Neural crest cell (in vitro differentiated cells): ENCODE data around the gene PRADC1. TPM values are rescaled to one million over a fixed set of nuclear protein-coding genes. Genes with fewer than 3 reads are reported as not detected.

Experiments used
- DNase-seq: peaks from one replicate; pipeline ENCODE4 v3.0.0; 2021; ENCODE audit warnings: low read depth, mixed read lengths, low spot score
- H3K27ac Mint-ChIP-seq: one replicate; pipeline ENCODE4 v1.8.0; 2021; ENCODE audit warnings: mild to moderate bottlenecking, mixed read lengths; ENCODE audit not compliant: unreplicated experiment
- H3K27me3 Mint-ChIP-seq: 2 replicates; pipeline ENCODE4 v1.8.0; 2021; ENCODE audit warnings: low read depth, mild to moderate bottlenecking, mixed read lengths
- H3K36me3 Mint-ChIP-seq: 2 replicates; pipeline ENCODE4 v1.8.0; 2021; ENCODE audit warnings: low read depth, mild to moderate bottlenecking, mixed read lengths
- H3K4me1 Mint-ChIP-seq: 2 replicates; pipeline ENCODE4 v1.8.0; 2021; ENCODE audit warnings: mixed read lengths
- H3K4me3 Mint-ChIP-seq: one replicate; pipeline ENCODE4 v1.8.0; 2021; ENCODE audit warnings: mild to moderate bottlenecking, mixed read lengths
- H3K9me3 Mint-ChIP-seq: 2 replicates; pipeline ENCODE4 v1.8.0; 2021; ENCODE audit warnings: mixed read lengths
- total RNA-seq: library from RNA; stranded (reverse); gene quantifications from 2 replicates; pipeline ENCODE4 v1.2.1, GENCODE V29; 2021
- TF ChIP-seq, protein P1 (sequence below): fragments of 200-600 bp; sonication (generic); conservative IDR thresholded peaks from 2 replicates; pipeline ENCODE4 v1.5.0; 2021; ENCODE audit warnings: antibody characterized with exemption, mild to moderate bottlenecking

The PRADC1 gene
- total RNA-seq, 1 donor from 2014 or later, result 11.4 TPM

DNA sequence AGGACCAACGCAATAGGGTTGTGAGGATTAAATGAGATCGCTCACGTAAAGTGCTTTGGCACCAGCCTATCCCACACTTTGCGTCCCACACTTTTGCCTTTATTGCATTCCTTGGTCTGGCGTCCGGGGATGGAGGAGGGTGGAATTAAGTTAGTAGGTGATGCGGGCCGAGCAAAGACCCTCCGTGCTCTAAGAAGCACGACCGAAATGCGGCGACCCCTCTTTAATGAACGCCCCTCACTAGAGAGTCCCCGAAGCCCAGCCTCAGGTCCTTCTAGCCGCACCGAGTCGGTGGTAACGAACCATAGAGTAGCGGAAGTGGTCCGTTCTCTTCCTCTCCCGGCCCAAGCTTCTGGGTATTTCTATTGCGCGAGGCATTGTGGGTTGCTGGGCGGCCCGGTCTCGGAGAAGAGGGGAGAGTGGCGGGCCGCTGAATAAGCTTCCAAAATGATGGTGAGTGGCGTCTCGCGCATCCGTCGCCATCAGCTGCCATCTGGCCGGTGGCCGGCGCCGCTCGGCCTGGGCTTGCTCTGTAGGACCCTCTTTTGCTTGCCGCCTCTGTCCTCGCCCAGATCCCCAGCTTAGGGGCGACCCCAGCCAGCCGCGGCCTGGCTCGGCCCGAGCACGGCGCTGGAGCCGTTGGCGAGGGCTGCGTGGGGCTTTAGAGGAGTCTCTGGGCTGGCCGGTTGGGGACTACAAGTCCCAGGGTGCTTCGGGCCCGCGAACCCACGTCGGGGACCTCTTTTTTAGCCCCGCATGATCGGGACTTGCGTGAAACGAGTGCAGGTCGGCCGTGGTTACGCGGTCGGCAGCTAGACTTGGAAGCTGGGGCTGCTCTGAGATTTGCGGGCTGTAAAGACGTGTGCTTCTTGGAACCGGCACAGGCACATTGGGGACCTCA, 1.1 kb upstream of the PRADC1 start, which contains the start of gene CCT7:
CCT7 (plus strand) TSS at position 377 of the 901 bp plus-strand sequence; CDS start at position 448, 71 bp downstream.
- Mint-ChIP-seq H3K4me1 (peaks cover 39% of the 10 kb centered on the region), H3K27ac (peak within 1 kb of the TSS; percentile 98), H3K36me3 (no peaks in the 10 kb centered on the region), H3K27me3 (no peaks in the 10 kb centered on the region), H3K4me3 (peak within 1 kb of the TSS; percentile 99), H3K9me3 (no peaks in the 10 kb centered on the region)
- DNase-seq, result peak; percentile 75
- TF ChIP-seq, protein P1, sequence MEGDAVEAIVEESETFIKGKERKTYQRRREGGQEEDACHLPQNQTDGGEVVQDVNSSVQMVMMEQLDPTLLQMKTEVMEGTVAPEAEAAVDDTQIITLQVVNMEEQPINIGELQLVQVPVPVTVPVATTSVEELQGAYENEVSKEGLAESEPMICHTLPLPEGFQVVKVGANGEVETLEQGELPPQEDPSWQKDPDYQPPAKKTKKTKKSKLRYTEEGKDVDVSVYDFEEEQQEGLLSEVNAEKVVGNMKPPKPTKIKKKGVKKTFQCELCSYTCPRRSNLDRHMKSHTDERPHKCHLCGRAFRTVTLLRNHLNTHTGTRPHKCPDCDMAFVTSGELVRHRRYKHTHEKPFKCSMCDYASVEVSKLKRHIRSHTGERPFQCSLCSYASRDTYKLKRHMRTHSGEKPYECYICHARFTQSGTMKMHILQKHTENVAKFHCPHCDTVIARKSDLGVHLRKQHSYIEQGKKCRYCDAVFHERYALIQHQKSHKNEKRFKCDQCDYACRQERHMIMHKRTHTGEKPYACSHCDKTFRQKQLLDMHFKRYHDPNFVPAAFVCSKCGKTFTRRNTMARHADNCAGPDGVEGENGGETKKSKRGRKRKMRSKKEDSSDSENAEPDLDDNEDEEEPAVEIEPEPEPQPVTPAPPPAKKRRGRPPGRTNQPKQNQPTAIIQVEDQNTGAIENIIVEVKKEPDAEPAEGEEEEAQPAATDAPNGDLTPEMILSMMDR, result no peak

DNA sequence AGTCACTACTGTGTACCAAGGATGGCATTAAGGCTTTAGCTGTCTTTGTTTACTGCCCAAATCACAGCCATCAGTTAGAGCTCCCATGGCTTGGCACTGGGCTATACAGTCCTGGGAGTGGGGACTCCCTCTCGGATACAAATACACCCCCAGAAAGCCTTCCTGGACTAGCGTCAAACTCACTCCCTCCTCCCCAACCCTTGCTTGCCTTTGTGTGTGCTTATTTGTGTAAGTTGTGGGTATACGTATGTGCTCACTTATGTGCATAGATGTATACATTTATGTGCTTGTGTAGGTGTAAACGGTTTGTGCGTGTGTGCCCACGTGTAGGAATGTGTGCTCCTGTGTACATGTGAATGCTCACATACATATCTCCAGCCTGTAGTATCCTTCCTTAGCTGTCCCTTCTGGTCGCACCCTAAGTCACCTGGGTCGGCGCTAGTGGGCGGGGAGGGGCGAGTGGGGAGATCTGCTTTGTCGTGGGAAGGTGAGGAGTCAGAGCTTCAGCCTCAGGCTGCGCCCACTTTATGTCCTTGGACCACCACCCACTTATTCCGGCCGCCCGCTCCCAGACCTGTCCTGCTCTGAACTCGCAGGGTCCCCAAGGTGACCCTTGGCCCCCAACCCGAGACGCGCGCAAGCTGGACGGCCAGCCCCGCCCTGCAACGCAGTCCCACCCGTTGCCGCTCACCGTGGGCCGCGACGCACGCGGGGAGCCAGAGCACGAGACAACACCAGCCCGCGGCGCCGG, 461 bp downstream of the PRADC1 start:
- Mint-ChIP-seq H3K4me1 (peaks cover 33% of the 10 kb centered on the region), H3K4me3 (peak overlapping the region; percentile 99), H3K36me3 (no peaks in the 10 kb centered on the region), H3K27me3 (no peaks in the 10 kb centered on the region), H3K27ac (no peak overlapping the region), H3K9me3 (no peaks in the 10 kb centered on the region)
- TF ChIP-seq, protein P1, result no peak
- DNase-seq, result no peak

DNA sequence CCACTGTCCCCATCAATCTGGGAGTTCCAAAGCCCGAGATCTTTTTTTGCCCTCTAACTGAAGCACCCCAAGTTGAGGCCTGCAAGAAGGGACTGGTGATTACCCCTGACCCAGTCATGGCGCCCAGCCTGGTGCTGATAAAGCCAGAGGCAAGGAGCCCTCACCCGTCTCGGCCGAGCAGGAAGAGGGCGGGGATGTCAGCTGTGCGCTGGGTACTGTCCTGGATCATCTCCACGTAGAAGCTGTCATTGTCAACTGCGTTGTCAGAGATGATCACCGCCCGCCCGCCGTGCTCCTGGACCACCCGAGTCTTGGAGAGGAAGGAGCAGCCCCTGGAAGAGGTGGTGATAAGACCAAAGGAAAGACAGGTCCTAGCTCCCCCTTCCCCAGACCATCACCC, 4.4 kb downstream of the PRADC1 start:
- TF ChIP-seq, protein P1, result no peak
- Mint-ChIP-seq H3K27me3 (no peaks in the 10 kb centered on the region), H3K27ac (no peak overlapping the region), H3K36me3 (no peaks in the 10 kb centered on the region), H3K9me3 (no peaks in the 10 kb centered on the region), H3K4me3 (peak overlapping the region; percentile 38), H3K4me1 (peaks cover 9% of the 10 kb centered on the region)
- DNase-seq, result no peak

DNA sequence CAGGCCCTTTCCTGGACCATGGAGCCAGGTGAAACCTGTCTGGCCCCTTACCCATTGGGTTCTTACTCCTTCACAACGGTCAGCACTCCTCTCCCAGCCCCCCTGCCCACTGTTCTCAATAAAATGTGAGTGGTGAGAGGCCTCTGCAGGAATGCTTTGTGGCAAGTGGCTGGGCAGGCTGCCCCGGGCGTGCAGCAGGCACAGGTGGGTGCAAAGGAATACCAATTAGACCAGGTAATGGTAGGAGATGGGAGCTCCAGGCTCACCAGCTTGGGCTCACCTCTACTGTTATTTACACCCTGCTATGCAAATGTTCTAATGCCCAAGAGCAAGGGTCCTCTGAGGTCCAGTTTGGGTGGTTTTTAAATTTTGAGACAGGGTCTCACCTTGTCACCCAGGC, 6.0 kb downstream of the PRADC1 start:
- Mint-ChIP-seq H3K36me3 (no peaks in the 10 kb centered on the region), H3K9me3 (no peaks in the 10 kb centered on the region), H3K27ac (no peak overlapping the region), H3K4me1 (no peaks in the 10 kb centered on the region), H3K27me3 (no peaks in the 10 kb centered on the region), H3K4me3 (no peak overlapping the region)
- no peak for DNase-seq
- TF ChIP-seq, protein P1, result no peak

DNA sequence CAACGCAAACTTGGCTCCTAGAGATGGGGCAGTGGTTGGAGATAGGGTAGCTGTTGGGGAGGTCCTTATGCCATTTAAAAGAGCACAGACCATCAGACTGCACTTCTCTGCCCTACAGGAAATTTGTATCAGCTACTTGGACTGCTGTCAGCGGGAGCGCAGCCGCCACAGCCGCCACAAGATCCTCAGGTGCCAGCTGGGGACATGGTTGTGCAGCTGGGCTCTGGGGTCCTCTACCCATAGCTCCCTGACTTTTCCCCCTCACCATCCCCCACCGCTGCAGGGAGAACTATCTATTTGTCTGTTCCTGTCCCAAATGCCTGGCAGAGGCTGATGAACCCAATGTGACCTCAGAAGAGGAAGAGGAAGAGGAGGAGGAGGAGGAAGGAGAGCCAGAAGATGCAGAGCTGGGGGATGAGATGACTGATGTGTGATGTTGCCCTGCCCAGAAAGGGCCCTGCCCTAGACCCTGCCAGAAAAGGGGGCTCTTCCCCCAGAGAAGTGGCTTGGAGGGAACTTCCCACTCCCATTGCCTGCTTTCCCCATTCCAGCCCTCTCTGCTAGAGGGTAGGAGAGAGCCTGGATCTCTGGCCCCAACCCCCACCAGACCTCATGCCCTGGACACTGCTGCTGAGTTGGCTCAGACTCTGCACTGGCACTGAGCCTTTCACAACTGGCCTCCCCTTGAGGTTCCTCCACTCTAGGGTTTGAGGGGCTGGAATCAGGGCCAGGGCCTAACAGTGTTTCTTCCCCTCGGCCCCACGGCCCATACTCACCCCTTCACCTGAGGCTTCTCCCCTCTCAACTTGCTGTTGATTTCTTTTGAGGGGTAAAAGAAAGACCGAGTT, 7.3 kb downstream of the PRADC1 start:
- no peaks in the 10 kb centered on the region for H3K4me1 Mint-ChIP-seq
- no peak for DNase-seq

More for the DNA sequence above, 7.3 kb downstream of the PRADC1 start:
- TF ChIP-seq, protein P1, result no peak
- H3K27ac Mint-ChIP-seq, result no peak overlapping the region
- no peaks in the 10 kb centered on the region for H3K36me3 Mint-ChIP-seq
- H3K9me3 Mint-ChIP-seq, result no peaks in the 10 kb centered on the region
- no peaks in the 10 kb centered on the region for H3K27me3 Mint-ChIP-seq
- H3K4me3 Mint-ChIP-seq, result no peak overlapping the region
